Mesendoderm (in vitro differentiated cells): Measurements from ENCODE around the gene CLIC6.

Experiments
- DNase-seq: peaks from one replicate; pipeline ENCODE4 v3.0.0; 2013
- H2AK5ac ChIP-seq: 2 replicates; pipeline ENCODE4 v1.6.1; 2013; ENCODE audit warnings: low read length, inconsistent platforms
- H2BK120ac ChIP-seq: 2 replicates; pipeline ENCODE4 v1.6.1; 2013; ENCODE audit warnings: low read depth, mild to moderate bottlenecking, low read length, moderate library complexity, mixed read lengths
- H2BK15ac ChIP-seq: replicated peaks from 2 replicates; pipeline ENCODE4 v1.6.1; 2013; ENCODE audit warnings: low read depth, mild to moderate bottlenecking, moderate library complexity
- H2BK5ac ChIP-seq: 2 replicates; pipeline ENCODE4 v1.6.1; 2013; ENCODE audit warnings: low read length, inconsistent platforms
- H3K18ac ChIP-seq: 2 replicates; pipeline ENCODE4 v1.6.1; 2013; ENCODE audit warnings: mild to moderate bottlenecking, low read length, mixed read lengths
- H3K23ac ChIP-seq: one replicate; pipeline ENCODE4 v1.6.1; 2013; ENCODE audit warnings: low read length
- H3K27ac ChIP-seq: 2 replicates; pipeline ENCODE4 v1.5.1; 2013; ENCODE audit warnings: low read depth, mild to moderate bottlenecking, inconsistent platforms, low read length, moderate library complexity
- H3K27me3 ChIP-seq: 2 replicates; pipeline ENCODE4 v1.6.1; 2013; ENCODE audit warnings: low read length, control low read depth, mild to moderate bottlenecking, inconsistent platforms; ENCODE audit not compliant: insufficient read depth, poor library complexity
- H3K36me3 ChIP-seq: 2 replicates; pipeline ENCODE4 v1.6.1; 2013; ENCODE audit warnings: low read length, inconsistent platforms; ENCODE audit not compliant: control insufficient read depth, insufficient read depth
- H3K4ac ChIP-seq: one replicate; pipeline ENCODE4 v1.6.1; 2013; ENCODE audit warnings: low read depth, mild to moderate bottlenecking, low read length, moderate library complexity
- H3K4me1 ChIP-seq: 2 replicates; pipeline ENCODE4 v1.6.1; 2013; ENCODE audit warnings: low read depth, low read length, inconsistent platforms; ENCODE audit not compliant: control insufficient read depth
- H3K4me2 ChIP-seq: 2 replicates; pipeline ENCODE4 v1.6.1; 2013; ENCODE audit warnings: low read length
- H3K4me3 ChIP-seq: 2 replicates; pipeline ENCODE4 v1.5.1; 2013; ENCODE audit warnings: mild to moderate bottlenecking, low read length
- H3K56ac ChIP-seq: one replicate; pipeline ENCODE4 v1.6.1; 2013; ENCODE audit warnings: low read length
- H3K79me1 ChIP-seq: 2 replicates; pipeline ENCODE4 v1.6.1; 2013; ENCODE audit warnings: low read length, inconsistent platforms
- H3K79me2 ChIP-seq: 2 replicates; pipeline ENCODE4 v1.6.1; 2013; ENCODE audit warnings: mild to moderate bottlenecking, low read length; ENCODE audit not compliant: control insufficient read depth, insufficient read depth
- H3K9ac ChIP-seq: 2 replicates; pipeline ENCODE4 v1.6.1; 2013; ENCODE audit warnings: low read length, inconsistent platforms
- H4K5ac ChIP-seq: one replicate; pipeline ENCODE4 v1.6.1; 2013; ENCODE audit warnings: low read length
- H4K8ac ChIP-seq: one replicate; pipeline ENCODE4 v1.6.1; 2013; ENCODE audit warnings: low read depth, mild to moderate bottlenecking, control low read depth, low read length, moderate library complexity
- WGBS: extraction: QIAGEN DNeasy Blood & Tissue Kit; methylation state at CpG from one replicate; pipeline ENCODE4 v1.1.7; 2013; ENCODE audit warnings: low lambda C conversion rate, missing lambda C conversion rate; ENCODE audit not compliant: insufficient coverage; ENCODE audit errors: extremely low coverage; 5-methylcytosine and 5-hydroxymethylcytosine counted together

The CLIC6 gene

DNA sequence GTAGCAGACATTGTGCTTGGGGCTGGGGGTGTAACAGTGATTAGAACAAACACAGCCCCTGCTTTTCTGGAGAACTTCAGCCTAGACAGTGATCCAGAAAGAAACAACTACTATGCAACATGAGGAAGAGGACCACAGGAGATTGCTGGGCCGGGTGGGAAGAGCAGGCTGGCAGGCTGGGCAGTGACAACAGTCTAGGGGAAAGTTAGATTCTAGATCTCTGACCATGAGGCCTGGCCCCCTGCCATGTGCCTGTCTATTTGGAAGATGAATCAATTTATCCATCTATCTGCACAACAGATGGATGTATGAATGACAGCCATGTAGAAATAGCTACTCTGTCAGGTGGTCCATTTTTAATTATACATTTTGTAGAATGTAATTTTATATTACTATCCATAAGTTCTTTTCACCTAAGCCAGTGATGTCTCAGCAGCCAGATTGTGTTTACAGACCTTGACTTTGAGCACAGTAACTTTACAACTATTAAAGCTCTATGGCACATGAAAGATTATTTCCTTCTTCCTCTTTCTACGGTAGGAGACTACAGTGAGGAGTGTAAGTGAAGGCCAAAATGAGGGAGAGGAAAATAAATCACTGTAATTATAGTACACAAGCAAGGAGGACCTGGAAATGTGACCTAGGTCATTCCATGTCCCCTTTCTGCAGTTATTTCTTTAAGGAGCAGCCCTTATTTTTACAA lies 15.5 kb downstream of the CLIC6 start:
- no CpG with 5 or more reads among the region's 2 CpGs for WGBS
- Histone ChIP-seq H4K5ac (no peak overlapping the region), H3K4me3 (no peak overlapping the region), H3K79me1 (no peaks in the 10 kb centered on the region), H3K4me2 (no peak overlapping the region), H3K27ac (no peak overlapping the region), H3K23ac (no peak overlapping the region), H3K36me3 (no peaks in the 10 kb centered on the region), H3K4me1 (no peaks in the 10 kb centered on the region), H2BK120ac (no peak overlapping the region), H2BK5ac (no peak overlapping the region), H3K56ac (no peak overlapping the region), H3K18ac (no peak overlapping the region), H3K4ac (no peak overlapping the region), H3K9ac (no peak overlapping the region), H3K79me2 (no peaks in the 10 kb centered on the region), H4K8ac (no peak overlapping the region), H2BK15ac (no peak overlapping the region), H3K27me3 (no peaks in the 10 kb centered on the region), H2AK5ac (no peak overlapping the region)
- no peak for DNase-seq

DNA sequence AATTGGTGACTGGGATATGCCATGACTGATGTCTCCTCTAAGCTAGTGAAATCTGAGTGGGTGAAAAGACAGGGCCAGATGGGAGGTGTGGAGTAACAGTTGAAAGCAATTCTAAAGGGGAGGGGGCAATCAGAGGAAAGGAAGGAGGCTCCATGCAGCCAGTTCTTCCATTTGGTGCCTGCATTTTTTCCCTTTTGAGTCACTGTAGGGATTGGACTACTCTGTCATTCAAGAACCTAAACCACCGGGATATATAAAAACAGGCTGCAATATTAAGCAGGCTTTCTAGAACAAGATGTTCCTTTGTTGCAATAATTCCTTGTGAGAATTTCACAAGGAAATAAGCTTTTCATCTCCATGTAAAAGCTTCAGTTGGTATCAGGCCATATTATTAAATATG lies 18.3 kb downstream of the CLIC6 start:
- Histone ChIP-seq H3K79me1 (no peaks in the 10 kb centered on the region), H3K27me3 (no peaks in the 10 kb centered on the region), H3K23ac (no peak overlapping the region), H2AK5ac (no peak overlapping the region), H3K4me2 (no peak overlapping the region), H2BK5ac (no peak overlapping the region), H3K79me2 (no peaks in the 10 kb centered on the region), H3K4me3 (no peak overlapping the region), H3K4ac (no peak overlapping the region), H4K5ac (no peak overlapping the region), H3K4me1 (no peaks in the 10 kb centered on the region), H2BK120ac (no peak overlapping the region), H3K36me3 (no peaks in the 10 kb centered on the region), H4K8ac (no peak overlapping the region), H3K56ac (no peak overlapping the region), H2BK15ac (no peak overlapping the region), H3K27ac (no peak overlapping the region), H3K18ac (no peak overlapping the region), H3K9ac (no peak overlapping the region)
- no CpG with 5 or more reads among the region's 1 CpG for WGBS
- no peak for DNase-seq

DNA sequence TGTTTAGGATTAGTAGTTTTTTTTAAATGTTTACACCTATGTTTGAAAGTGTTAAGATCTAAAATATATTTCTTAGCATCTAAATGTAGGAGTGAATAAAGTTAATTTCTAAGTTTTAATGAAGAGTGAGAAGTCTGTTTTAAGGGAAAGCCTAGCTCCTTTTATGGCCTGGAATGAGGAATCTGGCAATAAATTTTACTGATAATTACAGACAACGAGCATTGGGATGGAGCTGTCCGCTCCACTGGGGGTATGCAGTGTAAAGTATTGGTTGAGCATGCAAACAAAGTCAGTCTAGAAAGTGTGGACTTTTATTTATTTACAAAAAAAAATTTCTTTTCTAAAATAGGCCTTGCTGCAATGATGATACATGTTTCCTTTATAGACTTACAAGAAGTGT lies 19.0 kb downstream of the CLIC6 start:
- DNase-seq: no peak
- no peaks in the 10 kb centered on the region for H3K36me3 ChIP-seq
- H3K79me1 ChIP-seq: no peaks in the 10 kb centered on the region
- no peak overlapping the region for H2BK5ac ChIP-seq
- no CpG with 5 or more reads among the region's 2 CpGs for WGBS
- H3K18ac ChIP-seq: no peak overlapping the region
- no peak overlapping the region for H2AK5ac ChIP-seq
- H3K9ac ChIP-seq: no peak overlapping the region
- no peak overlapping the region for H3K4me3 ChIP-seq
- H2BK15ac ChIP-seq: no peak overlapping the region
- no peak overlapping the region for H3K4ac ChIP-seq
- H3K4me1 ChIP-seq: no peaks in the 10 kb centered on the region
- H3K27ac ChIP-seq: no peak overlapping the region
- no peak overlapping the region for H3K23ac ChIP-seq
- H3K4me2 ChIP-seq: no peak overlapping the region
- no peak overlapping the region for H4K8ac ChIP-seq
- H3K79me2 ChIP-seq: no peaks in the 10 kb centered on the region
- no peak overlapping the region for H2BK120ac ChIP-seq
- no peaks in the 10 kb centered on the region for H3K27me3 ChIP-seq
- H4K5ac ChIP-seq: no peak overlapping the region
- no peak overlapping the region for H3K56ac ChIP-seq

DNA sequence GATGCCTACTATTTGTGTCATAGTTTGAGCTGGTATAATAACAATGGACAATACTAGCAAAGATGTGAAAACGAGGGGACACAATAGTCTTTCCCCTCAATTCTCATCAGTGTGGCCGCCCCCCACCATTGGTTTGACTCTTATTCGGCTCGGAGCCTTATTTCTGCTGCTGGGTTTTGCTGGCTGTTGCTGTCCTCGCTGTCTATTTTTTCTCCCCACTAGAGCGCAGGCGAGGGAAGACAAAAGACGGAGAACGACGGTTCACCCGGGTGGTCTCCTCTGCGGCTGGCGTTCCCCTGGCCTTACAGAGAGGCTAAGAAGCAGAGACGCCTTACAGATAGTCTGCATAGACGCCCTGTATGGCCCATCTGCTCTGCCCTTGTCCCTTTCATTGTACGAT lies 19.4 kb downstream of the CLIC6 start:
- Histone ChIP-seq H3K18ac (no peak overlapping the region), H3K4ac (no peak overlapping the region), H3K4me3 (no peak overlapping the region), H2AK5ac (no peak overlapping the region), H3K4me1 (no peaks in the 10 kb centered on the region), H3K4me2 (no peak overlapping the region), H3K27ac (no peak overlapping the region), H3K9ac (no peak overlapping the region), H3K56ac (no peak overlapping the region), H3K36me3 (no peaks in the 10 kb centered on the region), H2BK120ac (no peak overlapping the region), H3K23ac (no peak overlapping the region), H2BK5ac (no peak overlapping the region), H2BK15ac (no peak overlapping the region), H4K5ac (no peak overlapping the region), H3K79me1 (no peaks in the 10 kb centered on the region), H3K79me2 (no peaks in the 10 kb centered on the region), H3K27me3 (no peaks in the 10 kb centered on the region), H4K8ac (no peak overlapping the region)
- DNase-seq: no peak
- no CpG with 5 or more reads among the region's 16 CpGs for WGBS

DNA sequence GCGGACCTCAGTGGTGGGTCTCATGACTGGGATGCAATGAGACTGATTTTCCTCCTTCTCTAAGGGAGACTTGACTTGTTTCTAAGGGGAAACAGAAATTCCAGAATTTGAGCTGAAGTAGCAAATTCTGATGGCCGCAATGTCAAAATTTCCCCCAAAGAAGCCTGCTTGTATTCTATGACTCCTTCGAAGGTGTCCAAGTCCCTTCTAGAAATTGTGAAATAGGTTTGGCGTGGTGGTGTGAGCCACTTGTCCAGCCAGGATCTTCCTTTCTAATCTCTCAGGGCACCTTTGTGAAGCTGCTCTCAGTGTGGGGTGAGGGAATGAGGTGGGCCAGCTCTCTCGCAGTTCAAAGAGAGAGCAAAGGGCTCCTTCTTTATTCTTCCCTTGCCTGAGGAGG lies 19.9 kb downstream of the CLIC6 start:
- no peak overlapping the region for H3K4ac ChIP-seq
- no peaks in the 10 kb centered on the region for H3K79me1 ChIP-seq
- no peaks in the 10 kb centered on the region for H3K79me2 ChIP-seq
- no peaks in the 10 kb centered on the region for H3K27me3 ChIP-seq
- no peak overlapping the region for H3K27ac ChIP-seq
- H3K9ac ChIP-seq: no peak overlapping the region
- H4K8ac ChIP-seq: no peak overlapping the region
- DNase-seq: no peak
- H3K23ac ChIP-seq: no peak overlapping the region
- H3K4me1 ChIP-seq: no peaks in the 10 kb centered on the region
- WGBS: no CpG with 5 or more reads among the region's 5 CpGs
- H2BK5ac ChIP-seq: no peak overlapping the region
- no peak overlapping the region for H4K5ac ChIP-seq
- H3K4me2 ChIP-seq: no peak overlapping the region
- no peak overlapping the region for H3K56ac ChIP-seq
- no peak overlapping the region for H2BK120ac ChIP-seq
- no peaks in the 10 kb centered on the region for H3K36me3 ChIP-seq
- no peak overlapping the region for H3K18ac ChIP-seq
- no peak overlapping the region for H3K4me3 ChIP-seq
- H2BK15ac ChIP-seq: no peak overlapping the region
- H2AK5ac ChIP-seq: no peak overlapping the region
